Naive thymus-derived CD8-positive, alpha-beta T cell (primary cell): ENCODE measurements around the gene ZNF581. TPM values are rescaled to one million over a fixed set of nuclear protein-coding genes. Genes with fewer than 3 reads are reported as not detected.

Experiments
- ATAC-seq, 2 donors: fragments of 150-1000 bp; cut with Tn5 transposase in 1 of 2; sonication (Bioruptor Pico), chemical (Tn5 transposase) in 1 of 2; 1 replicate in 1 of 2; 2 replicates in 1 of 2; pipeline ENCODE4 v1.10.0; 2021; ENCODE audit warnings: mild to moderate bottlenecking in 2 of 2, moderate library complexity in 2 of 2
- POLR2A ChIA-PET: fragments of 350-600 bp; sonication (Branson Sonifier 250); formaldehyde crosslinking; loops from one replicate; lab custom pipeline; 2021; ENCODE audit warnings: antibody characterized with exemption; lab: Charles Lee
- DNase-seq, 10 donors: peaks; one replicate each; pipeline versions ENCODE4 v3.0.0 to v3.0.0-alpha.2; 2020 to 2022
- H3K27ac Mint-ChIP-seq, 10 donors: one replicate each; pipeline ENCODE4 v1.8.0; 2020 to 2022; ENCODE audit warnings: mild to moderate bottlenecking in 10 of 10, mixed read lengths in 10 of 10, moderate library complexity in 4 of 10, inconsistent platforms in 1 of 10
- H3K27me3 Mint-ChIP-seq, 5 donors: one replicate each; pipeline ENCODE4 v1.8.0; 2021 to 2022; ENCODE audit warnings: mixed read lengths in 5 of 5
- H3K36me3 Mint-ChIP-seq, 3 donors: one replicate each; pipeline ENCODE4 v1.8.0; 2020 to 2022; ENCODE audit warnings: mixed read lengths in 3 of 3, mild to moderate bottlenecking in 2 of 3, inconsistent platforms in 1 of 3
- H3K4me1 Mint-ChIP-seq, 4 donors: one replicate each; pipeline ENCODE4 v1.8.0; 2021 to 2022; ENCODE audit warnings: mixed read lengths in 4 of 4
- H3K4me3 Mint-ChIP-seq, 10 donors: one replicate each; pipeline ENCODE4 v1.8.0; 2020 to 2022; ENCODE audit warnings: mild to moderate bottlenecking in 10 of 10, mixed read lengths in 10 of 10, moderate library complexity in 6 of 10, inconsistent platforms in 1 of 10
- H3K9me3 Mint-ChIP-seq, 9 donors: one replicate each; pipeline ENCODE4 v1.8.0; 2020 to 2022; ENCODE audit warnings: mixed read lengths in 9 of 9, mild to moderate bottlenecking in 3 of 9, inconsistent platforms in 1 of 9, moderate library complexity in 1 of 9
- polyA plus RNA-seq, 3 donors: library from polyadenylated mRNA; unstranded; fragments of 300-500 nt; fragmentation: Illumina TruSeq; gene quantifications; one replicate each; pipeline ENCODE4 v1.2.3, GENCODE V29; 2021
- total RNA-seq, 8 experiments: library from RNA in 2 of 8; stranded (reverse) in 2 of 8; gene quantifications; one replicate each; pipeline ENCODE4 v1.2.3 and lab custom pipeline; 2021 to 2026

The ZNF581 gene
- total and polyA plus RNA-seq, 5 experiments from 2014 or later: 21.2 to 36.3 (median 34.9) TPM

GRCh38 chr19:55621673-55622231 lies 21.7 kb upstream of the ZNF581 start:
- H3K27ac Mint-ChIP-seq: peak overlapping the region in 3 of 10 donors; percentile 32 to 70 (median 51)
- peaks cover 0 to 8% (median 6%) of the 10 kb centered on the region in 3 donors for H3K36me3 Mint-ChIP-seq
- peaks cover 27 to 59% (median 58%) of the 10 kb centered on the region in 4 donors for H3K4me1 Mint-ChIP-seq
- ATAC-seq: no peak
- H3K27me3 Mint-ChIP-seq: no peaks in the 10 kb centered on the region
- H3K9me3 Mint-ChIP-seq: peaks cover 0 to 2% (median 0%) of the 10 kb centered on the region in 9 donors
- H3K4me3 Mint-ChIP-seq: no peak overlapping the region
- DNase-seq: peak in 1 of 10 donors; percentile 56
- POLR2A ChIA-PET: interaction anchor here (1.1 to 6.0 kb wide), 3 partner anchors 16 to 22 kb away, joined by 3 to 76 read pairs (median 13); partner anchors contain the start of genes FIZ1, ZNF524 and ZNF580

- no peak overlapping the region for H3K4me3 Mint-ChIP-seq
- H3K9me3 Mint-ChIP-seq: peaks cover 0 to 2% (median 0%) of the 10 kb centered on the region in 9 donors
- no peak for ATAC-seq
- H3K36me3 Mint-ChIP-seq: peaks cover 0 to 4% (median 3%) of the 10 kb centered on the region in 3 donors
- no peaks in the 10 kb centered on the region for H3K27me3 Mint-ChIP-seq
- POLR2A ChIA-PET: interaction anchor here (0.8 to 6.0 kb wide), 6 partner anchors 11 to 148 kb away, joined by 3 to 76 read pairs (median 3); partner anchors contain the start of genes FIZ1, ZNF524, ZNF580 and ZNF865
- H3K4me1 Mint-ChIP-seq: peaks cover 29 to 63% (median 62%) of the 10 kb centered on the region in 4 donors
- peak in 1 of 10 donors; percentile 56 for DNase-seq
- H3K27ac Mint-ChIP-seq: no peak overlapping the region
Measured at GRCh38 chr19:55622242-55622969, 21.0 kb upstream of the ZNF581 start.

DNA sequence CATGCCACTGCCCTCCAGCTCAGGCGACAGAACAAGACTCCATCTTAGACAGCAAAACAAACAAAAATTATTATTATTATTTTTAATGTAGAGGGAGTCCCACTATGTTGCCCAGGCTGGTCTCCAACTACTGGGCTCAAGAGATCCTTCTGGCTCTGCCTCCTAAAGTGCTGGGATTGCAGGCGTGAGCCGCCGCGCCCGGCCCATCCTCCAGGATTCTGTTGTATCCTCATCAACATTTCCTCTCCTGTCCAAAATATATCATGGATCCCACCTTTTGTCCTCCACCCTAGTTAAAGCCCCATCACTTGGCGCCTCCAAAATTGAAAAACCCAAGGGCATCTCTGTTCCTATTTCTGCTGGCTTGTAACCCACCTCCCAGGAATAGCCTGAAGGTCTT lies 20.3 kb upstream of the ZNF581 start:
- Mint-ChIP-seq H3K27ac (peak overlapping the region in 6 of 10 donors; percentile 73 to 99 (median 98)), H3K4me1 (peaks cover 28 to 67% (median 61%) of the 10 kb centered on the region in 4 donors), H3K9me3 (peaks cover 0 to 2% (median 0%) of the 10 kb centered on the region in 9 donors), H3K36me3 (no peaks in the 10 kb centered on the region), H3K27me3 (no peaks in the 10 kb centered on the region), H3K4me3 (peak overlapping the region in 4 of 10 donors; percentile 15 to 89 (median 53))
- DNase-seq: no peak
- ATAC-seq: no peak
- POLR2A ChIA-PET: interaction anchor here (0.8 to 6.0 kb wide), 6 partner anchors 12 to 149 kb away, joined by 3 to 76 read pairs (median 29); partner anchors contain the start of genes FIZ1, ZNF524, ZNF580 and ZNF865

- H3K9me3 Mint-ChIP-seq: peaks cover 0 to 2% (median 0%) of the 10 kb centered on the region in 9 donors
- POLR2A ChIA-PET: interaction anchor here (1.0 to 6.0 kb wide), 7 partner anchors 12 to 149 kb away, joined by 3 to 76 read pairs (median 13); partner anchors contain the start of genes FIZ1, U2AF2, ZNF524 and ZNF580
- DNase-seq: no peak
- ATAC-seq: no peak
- peaks cover 27 to 67% (median 59%) of the 10 kb centered on the region in 4 donors for H3K4me1 Mint-ChIP-seq
- H3K4me3 Mint-ChIP-seq: peak overlapping the region in 8 of 10 donors; percentile 15 to 97 (median 88)
- no peaks in the 10 kb centered on the region for H3K27me3 Mint-ChIP-seq
- no peaks in the 10 kb centered on the region for H3K36me3 Mint-ChIP-seq
- peak overlapping the region; percentile 43 to 99 (median 98) for H3K27ac Mint-ChIP-seq
Measured at GRCh38 chr19:55623561-55623960, 19.9 kb upstream of the ZNF581 start.

DNA sequence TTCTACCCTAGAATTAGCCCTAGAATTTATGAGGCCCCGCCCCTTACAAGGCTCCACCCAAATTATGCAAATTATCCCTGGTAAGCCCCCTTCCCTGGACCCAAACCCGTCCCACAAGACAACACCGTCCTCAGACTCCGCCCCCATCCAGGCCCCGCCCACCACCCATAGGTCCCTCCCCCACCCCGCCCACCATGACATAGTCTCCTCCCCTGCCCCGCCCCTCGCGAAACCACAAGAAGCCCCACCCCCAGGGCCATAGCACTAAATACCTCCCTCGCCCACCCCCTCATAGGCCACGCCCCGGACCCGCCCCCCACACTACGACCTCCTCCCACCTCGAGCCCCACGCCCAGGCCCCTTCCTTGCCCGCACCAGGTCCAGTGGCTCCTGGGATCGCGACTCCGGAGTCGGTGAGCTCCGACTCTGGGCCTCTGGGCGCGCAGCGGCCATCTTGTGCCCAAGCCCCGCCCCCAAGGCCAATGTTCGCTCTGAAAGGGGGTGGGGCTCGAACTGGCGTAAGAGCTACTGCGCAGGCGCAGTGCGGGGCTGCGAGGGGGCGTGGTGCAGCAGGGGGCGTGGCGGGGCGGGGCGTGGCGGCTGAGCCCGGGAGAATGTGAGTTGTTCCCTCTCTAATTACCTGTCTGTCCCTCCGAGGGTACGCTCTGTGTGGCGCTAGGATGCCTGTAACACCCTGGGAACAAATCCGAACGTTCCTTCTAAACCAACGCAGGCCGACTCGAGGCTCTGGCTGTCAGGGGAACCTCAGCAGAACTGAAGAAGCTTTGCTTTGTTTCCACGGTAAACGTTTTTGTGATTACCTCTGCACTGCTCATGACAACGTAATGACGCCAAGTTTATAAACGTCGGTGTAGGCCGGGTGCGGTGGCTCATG lies 19.1 kb upstream of the ZNF581 start, which contains the start of gene ZNF784:
ZNF784 (minus strand) TSS at position 458 of the 895 bp plus-strand sequence; CDS start at position 453, 5 bp downstream.
- Mint-ChIP-seq H3K4me1 (peaks cover 26 to 65% (median 56%) of the 10 kb centered on the region in 4 donors), H3K27ac (peak within 1 kb of the TSS; percentile 81 to 99 (median 98)), H3K36me3 (no peaks in the 10 kb centered on the region), H3K9me3 (peaks cover 0 to 2% (median 0%) of the 10 kb centered on the region in 9 donors), H3K4me3 (peak within 1 kb of the TSS; percentile 85 to 97 (median 89)), H3K27me3 (no peaks in the 10 kb centered on the region)
- DNase-seq: peak; percentile 87 to 97 (median 95)
- ATAC-seq: peak; percentile 60
- POLR2A ChIA-PET: interaction anchor here (0.6 to 6.0 kb wide), 15 partner anchors 9 to 370 kb away, joined by 3 to 76 read pairs (median 7); partner anchors contain the start of genes FIZ1, HSPBP1, ISOC2 and U2AF2

DNA sequence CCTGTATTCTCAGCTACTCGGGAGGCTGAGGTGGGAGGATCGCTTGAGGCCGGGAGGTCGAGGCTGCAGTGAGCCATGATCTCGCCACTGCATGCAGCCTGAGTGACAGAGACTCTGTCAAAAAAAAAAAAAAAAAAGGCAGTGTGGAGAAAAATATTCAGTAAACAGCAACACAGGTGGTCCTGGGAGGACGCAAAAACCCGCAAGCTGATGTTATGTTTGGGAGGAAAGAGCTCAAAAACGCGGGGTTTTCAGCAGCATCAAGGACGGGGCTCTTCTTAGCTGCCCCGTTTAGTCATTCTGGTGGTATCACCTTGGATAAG lies 18.5 kb upstream of the ZNF581 start:
- peaks cover 23 to 60% (median 50%) of the 10 kb centered on the region in 4 donors for H3K4me1 Mint-ChIP-seq
- H3K27me3 Mint-ChIP-seq: no peaks in the 10 kb centered on the region
- H3K9me3 Mint-ChIP-seq: peaks cover 0 to 2% (median 0%) of the 10 kb centered on the region in 9 donors
- H3K27ac Mint-ChIP-seq: peak overlapping the region; percentile 81 to 99 (median 98)
- DNase-seq: no peak
- H3K4me3 Mint-ChIP-seq: peak overlapping the region; percentile 85 to 97 (median 89)
- H3K36me3 Mint-ChIP-seq: no peaks in the 10 kb centered on the region
- POLR2A ChIA-PET: interaction anchor here (0.7 to 6.0 kb wide), 14 partner anchors 8 to 345 kb away, joined by 3 to 76 read pairs (median 9); partner anchors contain the start of genes FIZ1, HSPBP1, ISOC2 and U2AF2
- no peak for ATAC-seq

- peak in 8 of 10 donors; percentile 65 to 87 (median 82) for DNase-seq
- POLR2A ChIA-PET: interaction anchor here (0.9 to 6.0 kb wide), 8 partner anchors 11 to 151 kb away, joined by 3 to 76 read pairs (median 12); partner anchors contain the start of genes FIZ1, ZNF524, ZNF580 and ZNF628
- peak overlapping the region; percentile 54 to 89 (median 82) for H3K4me3 Mint-ChIP-seq
- H3K27me3 Mint-ChIP-seq: no peaks in the 10 kb centered on the region
- H3K4me1 Mint-ChIP-seq: peaks cover 16 to 47% (median 38%) of the 10 kb centered on the region in 4 donors
- peaks cover 0 to 2% (median 0%) of the 10 kb centered on the region in 9 donors for H3K9me3 Mint-ChIP-seq
- no peaks in the 10 kb centered on the region for H3K36me3 Mint-ChIP-seq
- peak overlapping the region; percentile 70 to 97 (median 94) for H3K27ac Mint-ChIP-seq
- peak; percentile 70 to 74 for ATAC-seq
Measured at GRCh38 chr19:55626350-55626749, 17.1 kb upstream of the ZNF581 start.

GRCh38 chr19:55632463-55632834 lies 11.0 kb upstream of the ZNF581 start:
- Mint-ChIP-seq H3K4me1 (peaks cover 34 to 52% (median 46%) of the 10 kb centered on the region in 4 donors), H3K36me3 (peaks cover 3 to 12% (median 4%) of the 10 kb centered on the region in 3 donors), H3K9me3 (no peaks in the 10 kb centered on the region), H3K27me3 (no peaks in the 10 kb centered on the region), H3K27ac (peak overlapping the region; percentile 6 to 93 (median 87)), H3K4me3 (peak overlapping the region in 8 of 10 donors; percentile 7 to 83 (median 34))
- ATAC-seq: peak; percentile 36 to 41
- peak; percentile 66 to 97 (median 89) for DNase-seq
- POLR2A ChIA-PET: interaction anchor here (0.6 to 9.3 kb wide), 16 partner anchors 8 to 620 kb away, joined by 3 to 148 read pairs (median 5); partner anchors contain the start of genes CCDC106, FIZ1, U2AF2 and ZNF524

DNA sequence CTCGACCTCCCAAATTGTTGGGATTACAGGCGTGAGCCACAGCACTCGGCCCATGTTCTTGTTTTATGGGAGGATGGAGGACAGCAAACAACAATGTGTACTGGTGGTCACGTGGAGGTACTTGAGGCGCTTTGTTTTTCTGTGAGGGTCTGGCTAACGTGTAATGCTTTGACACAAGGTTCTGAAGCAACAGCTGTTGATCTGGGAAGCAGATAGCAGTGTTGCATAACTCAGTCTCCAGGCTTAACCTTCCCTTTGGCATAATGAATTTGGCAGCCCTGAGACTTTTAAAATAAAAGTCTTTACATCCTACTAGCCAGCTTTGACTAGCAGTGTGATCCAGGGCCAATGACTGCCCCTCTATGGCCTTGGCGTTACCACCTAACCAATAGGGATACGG lies 9.6 kb upstream of the ZNF581 start:
- Mint-ChIP-seq H3K36me3 (peaks cover 4 to 20% (median 5%) of the 10 kb centered on the region in 3 donors), H3K4me1 (peaks cover 40 to 61% (median 55%) of the 10 kb centered on the region in 4 donors), H3K9me3 (no peaks in the 10 kb centered on the region), H3K4me3 (peak overlapping the region in 4 of 10 donors; percentile 67 to 97 (median 76)), H3K27ac (peak overlapping the region in 4 of 10 donors; percentile 72 to 100 (median 100)), H3K27me3 (no peaks in the 10 kb centered on the region)
- POLR2A ChIA-PET: interaction anchor here (0.7 to 9.3 kb wide), 12 partner anchors 9 to 543 kb away, joined by 3 to 148 read pairs (median 12); partner anchors contain the start of genes CCDC106, FIZ1, U2AF2 and UBE2S
- ATAC-seq: no peak
- no peak for DNase-seq

DNA sequence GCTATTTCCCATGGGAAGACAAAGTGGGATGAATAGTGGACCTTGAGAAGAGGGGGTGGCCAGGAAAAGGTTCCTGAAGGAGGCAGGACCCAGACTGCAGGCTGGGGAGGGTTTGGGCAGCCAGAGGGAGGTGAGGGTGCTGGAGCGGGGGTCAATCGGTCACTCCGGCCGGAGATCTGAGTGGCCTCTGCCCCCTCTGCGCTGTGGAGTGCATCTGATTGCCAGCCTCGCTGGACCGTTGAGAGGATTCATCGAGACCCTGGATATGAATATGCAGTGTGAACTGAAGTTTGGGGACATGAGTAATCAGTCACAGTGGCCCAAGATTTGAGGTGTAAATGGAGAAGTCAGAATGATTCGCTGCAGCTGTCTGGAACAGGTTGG lies 8.1 kb upstream of the ZNF581 start:
- no peaks in the 10 kb centered on the region for H3K27me3 Mint-ChIP-seq
- H3K9me3 Mint-ChIP-seq: no peaks in the 10 kb centered on the region

More for the DNA sequence above, 8.1 kb upstream of the ZNF581 start:
- DNase-seq (no peak), ATAC-seq (no peak)
- peak overlapping the region; percentile 99 to 100 (median 100) for H3K27ac Mint-ChIP-seq
- peaks cover 4 to 20% (median 7%) of the 10 kb centered on the region in 3 donors for H3K36me3 Mint-ChIP-seq
- peak overlapping the region; percentile 97 to 100 (median 100) for H3K4me3 Mint-ChIP-seq
- peaks cover 44 to 72% (median 67%) of the 10 kb centered on the region in 4 donors for H3K4me1 Mint-ChIP-seq
- POLR2A ChIA-PET: interaction anchor here (0.6 to 9.3 kb wide), 11 partner anchors 11 to 376 kb away, joined by 3 to 148 read pairs (median 12); partner anchors contain the start of genes CCDC106, FIZ1, PPP6R1 and U2AF2
